Colonic mucosa (tissue), 4 donors: ENCODE data around the gene C22orf15. TPM values are rescaled to one million over a fixed set of nuclear protein-coding genes. Genes with fewer than 3 reads are reported as not detected.

ENCODE experiments used
- DNase-seq: peaks from one replicate; pipeline ENCODE4 v3.0.0-alpha.2; 2020
- H3K27ac ChIP-seq: fragments of 200-600 bp; one replicate; pipeline ENCODE4 v1.8.0; 2021
- H3K27me3 ChIP-seq: fragments of 200-600 bp; one replicate; pipeline ENCODE4 v1.8.0; 2021
- H3K36me3 ChIP-seq: fragments of 200-600 bp; one replicate; pipeline ENCODE4 v1.8.0; 2021
- H3K4me1 ChIP-seq: fragments of 200-600 bp; one replicate; pipeline ENCODE4 v1.8.0; 2021; ENCODE audit warnings: mild to moderate bottlenecking
- H3K4me3 ChIP-seq: fragments of 200-600 bp; one replicate; pipeline ENCODE4 v1.8.0; 2021
- H3K9ac ChIP-seq, 2 donors: one replicate each; pipeline ENCODE4 v1.7.0; 2013; ENCODE audit warnings: control low read depth in 2 of 2, low read depth in 2 of 2, low read length in 2 of 2
- H3K9me3 ChIP-seq: fragments of 200-600 bp; one replicate; pipeline ENCODE4 v1.8.0; 2021
- CTCF ChIP-seq: fragments of 200-600 bp; IDR thresholded peaks from one replicate; pipeline ENCODE4 v1.8.0; 2022; ENCODE audit warnings: antibody characterized with exemption, mild to moderate bottlenecking
- intact Hi-C: fragments of 100-400 bp; cut with DNase I; formaldehyde crosslinking; loops from one replicate; pipeline ENCODE4 v1.14.1; 2022
- total RNA-seq, 2 donors: library from RNA; stranded (reverse); fragmentation: NEBNext Ultra II Directional in 1 of 2; extraction: Animal tissue kit (Norgen Biotek cat#: 25700) in 1 of 2; gene quantifications; one replicate each; pipeline ENCODE4 v1.2.1, GENCODE V29; 2021
- donor health status: healthy.
- donor health status: DM: no; HTN: no; CAD: no.
- donor health status: DM: no; HTN: no; CAD: no.

Gene C22orf15
- total RNA-seq, 2 donors from 2014 or later, result not detected

- Histone ChIP-seq H3K27ac (no peak overlapping the region), H3K4me1 (no peaks in the 10 kb centered on the region), H3K36me3 (no peaks in the 10 kb centered on the region), H3K9ac (no peak overlapping the region), H3K27me3 (no peaks in the 10 kb centered on the region), H3K4me3 (no peak overlapping the region), H3K9me3 (no peaks in the 10 kb centered on the region)
- no peak for TF ChIP-seq CTCF
- DNase-seq, result no peak
- intact Hi-C loops, result no loop called here
Observed at GRCh38 chr22:23737696-23738095, 25.1 kb upstream of the C22orf15 start.

GRCh38 chr22:23742505-23743264, 20.1 kb upstream of the C22orf15 start:
- Histone ChIP-seq H3K27ac (no peak overlapping the region), H3K27me3 (no peaks in the 10 kb centered on the region), H3K4me3 (no peak overlapping the region), H3K9me3 (no peaks in the 10 kb centered on the region), H3K36me3 (no peaks in the 10 kb centered on the region), H3K4me1 (no peaks in the 10 kb centered on the region), H3K9ac (no peak overlapping the region)
- DNase-seq, result no peak
- intact Hi-C loops, result no loop called here
- TF ChIP-seq CTCF, result no peak

- H3K36me3 ChIP-seq, result no peaks in the 10 kb centered on the region
- no peak for DNase-seq
- H3K9me3 ChIP-seq, result no peaks in the 10 kb centered on the region
- no peaks in the 10 kb centered on the region for H3K27me3 ChIP-seq
- H3K4me3 ChIP-seq, result no peak overlapping the region
- H3K4me1 ChIP-seq, result no peaks in the 10 kb centered on the region
- no peak for TF ChIP-seq CTCF
- intact Hi-C loops, result no loop called here
- H3K9ac ChIP-seq, result no peak overlapping the region
- H3K27ac ChIP-seq, result no peak overlapping the region
Observed at GRCh38 chr22:23743303-23743705, 19.5 kb upstream of the C22orf15 start.

- no peak overlapping the region for H3K4me3 ChIP-seq
- no peaks in the 10 kb centered on the region for H3K4me1 ChIP-seq
- DNase-seq, result no peak
- no peak overlapping the region for H3K27ac ChIP-seq
- no peaks in the 10 kb centered on the region for H3K36me3 ChIP-seq
- no peaks in the 10 kb centered on the region for H3K9me3 ChIP-seq
- intact Hi-C loops, result no loop called here
- no peak for TF ChIP-seq CTCF
- H3K9ac ChIP-seq, result no peak overlapping the region
- no peaks in the 10 kb centered on the region for H3K27me3 ChIP-seq
Observed at GRCh38 chr22:23744001-23744400, 18.8 kb upstream of the C22orf15 start.

GRCh38 chr22:23744485-23744884, 18.3 kb upstream of the C22orf15 start:
- no peak overlapping the region for H3K9ac ChIP-seq
- no peaks in the 10 kb centered on the region for H3K27me3 ChIP-seq
- H3K36me3 ChIP-seq, result no peaks in the 10 kb centered on the region
- H3K27ac ChIP-seq, result no peak overlapping the region
- TF ChIP-seq CTCF, result no peak
- H3K4me1 ChIP-seq, result no peaks in the 10 kb centered on the region
- intact Hi-C loops, result no loop called here
- H3K9me3 ChIP-seq, result no peaks in the 10 kb centered on the region
- no peak overlapping the region for H3K4me3 ChIP-seq
- no peak for DNase-seq
